ENCODE data around the gene PTPN18. TPM values are rescaled to one million over a fixed set of nuclear protein-coding genes. Genes with fewer than 3 reads are reported as not detected.

The PTPN18 gene
- total RNA-seq, 1 experiment from 2014 or later, result 16.3 TPM

DNA sequence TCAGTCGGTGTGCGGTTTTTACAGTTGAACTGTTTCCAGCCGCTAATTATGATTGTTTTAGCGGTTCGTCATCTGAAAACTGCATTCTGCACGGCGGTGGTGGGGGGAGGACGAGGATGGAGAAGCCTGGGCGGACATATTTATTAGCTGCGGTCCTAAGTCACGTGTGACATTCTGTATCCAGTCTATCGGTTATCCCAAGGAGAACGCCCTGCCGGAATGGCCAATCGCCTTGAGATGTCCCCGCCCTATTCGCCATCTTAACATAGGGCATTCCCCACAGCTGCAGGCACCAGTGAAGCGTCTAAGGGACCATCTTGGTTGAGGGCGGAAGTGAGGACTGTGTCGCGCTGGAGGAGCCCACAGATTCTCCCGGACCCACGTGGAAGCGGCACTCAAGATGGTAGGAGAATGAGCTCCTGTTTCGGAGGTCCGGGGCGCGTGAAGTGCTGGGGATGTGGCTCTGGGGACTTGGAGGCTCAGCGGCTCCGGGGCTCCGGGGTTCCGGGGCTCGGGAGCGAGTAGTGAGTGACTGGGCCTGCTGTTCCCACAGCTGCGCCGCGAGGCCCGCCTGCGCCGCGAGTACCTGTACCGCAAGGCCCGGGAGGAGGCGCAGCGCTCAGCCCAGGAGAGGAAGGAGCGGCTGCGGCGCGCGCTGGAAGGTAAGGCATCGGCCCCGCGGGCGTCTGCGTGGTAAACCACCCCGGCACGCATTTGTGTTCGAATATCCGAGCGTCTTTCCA, 13.2 kb upstream of the PTPN18 start, which contains the start of gene IMP4:
IMP4 (plus strand) TSS at position 365 of the 743 bp plus-strand sequence; CDS start at position 401, 36 bp downstream.
- peak within 1 kb of the TSS; percentile 78 for H3K9ac ChIP-seq (ENCODE audit: extremely low read depth, insufficient read length, low read length)
- H3K23me2 ChIP-seq (ENCODE audit: insufficient read length, low read depth, low read length, poor library complexity, severe bottlenecking), result peaks cover 5% of the 10 kb centered on the region
- no peak within 1 kb of the TSS for H2BK15ac ChIP-seq (ENCODE audit: low read depth, low read length)
- H3K23ac ChIP-seq (ENCODE audit: insufficient read length, low read depth, low read length), result no peak within 1 kb of the TSS
- no peak within 1 kb of the TSS for H2BK12ac ChIP-seq (ENCODE audit: insufficient read length, low read depth, low read length)
- H3K4me3 Mint-ChIP-seq, result peak within 1 kb of the TSS; percentile 100
- H3K79me2 ChIP-seq (ENCODE audit: insufficient read depth, low read length), result no peaks in the 10 kb centered on the region; the same call in 1 of the 2 replicates
- H2BK120ac ChIP-seq (ENCODE audit: low read depth, low read length, poor library complexity, severe bottlenecking), result no peak within 1 kb of the TSS
- peak; percentile 98 for DNase-seq
- no peak within 1 kb of the TSS for H4K91ac ChIP-seq (ENCODE audit: insufficient read length, low read depth, low read length)
- peak within 1 kb of the TSS; percentile 52; the same call in 1 of the 2 replicates for H3K14ac ChIP-seq (ENCODE audit: insufficient read depth, low read length)
- no peaks in the 10 kb centered on the region; a peak in 1 of 5 replicates for H3K9me3 Mint-ChIP-seq
- TF ChIP-seq, protein P1, sequence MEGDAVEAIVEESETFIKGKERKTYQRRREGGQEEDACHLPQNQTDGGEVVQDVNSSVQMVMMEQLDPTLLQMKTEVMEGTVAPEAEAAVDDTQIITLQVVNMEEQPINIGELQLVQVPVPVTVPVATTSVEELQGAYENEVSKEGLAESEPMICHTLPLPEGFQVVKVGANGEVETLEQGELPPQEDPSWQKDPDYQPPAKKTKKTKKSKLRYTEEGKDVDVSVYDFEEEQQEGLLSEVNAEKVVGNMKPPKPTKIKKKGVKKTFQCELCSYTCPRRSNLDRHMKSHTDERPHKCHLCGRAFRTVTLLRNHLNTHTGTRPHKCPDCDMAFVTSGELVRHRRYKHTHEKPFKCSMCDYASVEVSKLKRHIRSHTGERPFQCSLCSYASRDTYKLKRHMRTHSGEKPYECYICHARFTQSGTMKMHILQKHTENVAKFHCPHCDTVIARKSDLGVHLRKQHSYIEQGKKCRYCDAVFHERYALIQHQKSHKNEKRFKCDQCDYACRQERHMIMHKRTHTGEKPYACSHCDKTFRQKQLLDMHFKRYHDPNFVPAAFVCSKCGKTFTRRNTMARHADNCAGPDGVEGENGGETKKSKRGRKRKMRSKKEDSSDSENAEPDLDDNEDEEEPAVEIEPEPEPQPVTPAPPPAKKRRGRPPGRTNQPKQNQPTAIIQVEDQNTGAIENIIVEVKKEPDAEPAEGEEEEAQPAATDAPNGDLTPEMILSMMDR (conservative IDR thresholded peaks at IDR 0.05), result peak; percentile 42; the same call in 2 of the 3 replicates
- H3K27me3 ChIP-seq (ENCODE audit: insufficient read depth, low read length), result no peaks in the 10 kb centered on the region
- H4K20me1 ChIP-seq (ENCODE audit: control insufficient read depth, insufficient read depth, insufficient read length), result no peaks in the 10 kb centered on the region
- H3K27ac ChIP-seq (ENCODE audit: insufficient read length, low read depth, low read length), result peak within 1 kb of the TSS; percentile 61
- no peak within 1 kb of the TSS for H3K56ac ChIP-seq (ENCODE audit: insufficient read length, low read depth, low read length)
- H2AK5ac ChIP-seq (ENCODE audit: insufficient read length, low read length), result no peak within 1 kb of the TSS
- no peak within 1 kb of the TSS for H4K5ac ChIP-seq (ENCODE audit: insufficient read length, low read depth, low read length)
- no peak within 1 kb of the TSS for H2BK20ac ChIP-seq (ENCODE audit: low read depth, low read length, poor library complexity, severe bottlenecking)
- peak within 1 kb of the TSS; percentile 99 to 100 (median 99) for H3K27ac Mint-ChIP-seq
- H2AFZ ChIP-seq (ENCODE audit: low read length), result no peak within 1 kb of the TSS
- H2BK5ac ChIP-seq (ENCODE audit: insufficient read length, low read length), result no peak within 1 kb of the TSS
- no peaks in the 10 kb centered on the region for H3K79me1 ChIP-seq (ENCODE audit: insufficient read depth, low read depth, low read length, poor library complexity, severe bottlenecking)
- no peak within 1 kb of the TSS for H3K4ac ChIP-seq (ENCODE audit: low read depth, low read length)
- peak within 1 kb of the TSS; percentile 49 for H3K4me2 ChIP-seq (ENCODE audit: insufficient read depth, insufficient read length, low read length)
- no peak within 1 kb of the TSS for H3T11ph ChIP-seq (ENCODE audit: low read length)
- H3K4me1 ChIP-seq (ENCODE audit: insufficient read depth, low read length), result peaks cover 5% of the 10 kb centered on the region; the same call in 1 of the 2 replicates
- no peak within 1 kb of the TSS for H4K8ac ChIP-seq (replicated peaks; ENCODE audit: insufficient read length, low read depth, low read length)
- peaks cover 51 to 65% (median 58%) of the 10 kb centered on the region in 3 experiments for H3K36me3 Mint-ChIP-seq (ENCODE audit: insufficient read depth in 1 of 3, low read depth in 3 of 3)
- no peaks in the 10 kb centered on the region for H3K9me3 ChIP-seq (ENCODE audit: control insufficient read depth, low read depth, low read length)
- H3K18ac ChIP-seq (ENCODE audit: insufficient read length, low read depth, low read length), result peak within 1 kb of the TSS; percentile 68
- no CpG with 5 or more reads among the region's 60 CpGs for WGBS (ENCODE audit: extremely low coverage, insufficient read length, low lambda C conversion rate)
- H3K4me1 Mint-ChIP-seq, result peaks cover 10% of the 10 kb centered on the region in 2 experiments
- no peaks in the 10 kb centered on the region for H3K27me3 Mint-ChIP-seq (ENCODE audit: low read depth)
